IgD-negative memory B cell (primary cell): Measurements from ENCODE around the gene ANGPT4. TPM values are rescaled to one million over a fixed set of nuclear protein-coding genes. Genes with fewer than 3 reads are reported as not detected.

ENCODE experiments used
- H3K27ac Mint-ChIP-seq, 3 donors: one replicate each; pipeline ENCODE4 v1.8.0; 2020 to 2022; ENCODE audit warnings: mild to moderate bottlenecking in 3 of 3, mixed read lengths in 3 of 3, moderate library complexity in 1 of 3
- H3K27me3 Mint-ChIP-seq: one replicate; pipeline ENCODE4 v1.8.0; 2021; ENCODE audit warnings: mixed read lengths
- H3K36me3 Mint-ChIP-seq: one replicate; pipeline ENCODE4 v1.8.0; 2020; ENCODE audit warnings: mild to moderate bottlenecking, mixed read lengths
- H3K4me1 Mint-ChIP-seq, 3 donors: one replicate each; pipeline ENCODE4 v1.8.0; 2020 to 2022; ENCODE audit warnings: mixed read lengths in 3 of 3, mild to moderate bottlenecking in 1 of 3
- H3K4me3 Mint-ChIP-seq, 4 donors: one replicate each; pipeline ENCODE4 v1.8.0; 2020 to 2022; ENCODE audit warnings: mild to moderate bottlenecking in 4 of 4, mixed read lengths in 4 of 4, moderate library complexity in 3 of 4
- H3K9me3 Mint-ChIP-seq, 3 donors: one replicate each; pipeline ENCODE4 v1.8.0; 2020 to 2021; ENCODE audit warnings: mixed read lengths in 3 of 3, mild to moderate bottlenecking in 1 of 3
- polyA plus RNA-seq: library from polyadenylated mRNA; unstranded; fragments of 300-500 nt; fragmentation: Illumina TruSeq; gene quantifications from one replicate; pipeline ENCODE4 v1.2.3, GENCODE V29; 2021

The ANGPT4 gene
- polyA plus RNA-seq, 1 donor from 2014 or later = not detected

GRCh38 chr20:841568-842546 lies 74.3 kb downstream of the ANGPT4 start:
- Mint-ChIP-seq H3K27me3 (peaks cover 2% of the 10 kb centered on the region), H3K36me3 (peaks cover 1% of the 10 kb centered on the region), H3K9me3 (no peaks in the 10 kb centered on the region), H3K27ac (peak overlapping the region in 1 of 3 donors; percentile 57), H3K4me1 (peaks cover 32% of the 10 kb centered on the region in 3 donors), H3K4me3 (peak overlapping the region; percentile 33 to 83 (median 48))

- H3K9me3 Mint-ChIP-seq = peaks cover 0 to 2% (median 0%) of the 10 kb centered on the region in 3 donors
- H3K4me1 Mint-ChIP-seq = peaks cover 29 to 32% (median 31%) of the 10 kb centered on the region in 3 donors
- H3K4me3 Mint-ChIP-seq = peak overlapping the region; percentile 46 to 83 (median 70)
- peaks cover 1% of the 10 kb centered on the region for H3K36me3 Mint-ChIP-seq
- peak overlapping the region in 1 of 3 donors; percentile 87 for H3K27ac Mint-ChIP-seq
- peaks cover 2% of the 10 kb centered on the region for H3K27me3 Mint-ChIP-seq
Measured at GRCh38 chr20:840858-841567, 75.1 kb downstream of the ANGPT4 start.

GRCh38 chr20:840503-840857 lies 75.7 kb downstream of the ANGPT4 start:
- Mint-ChIP-seq H3K4me1 (peaks cover 30 to 33% (median 31%) of the 10 kb centered on the region in 3 donors), H3K4me3 (peak overlapping the region; percentile 46 to 83 (median 70)), H3K36me3 (peaks cover 1% of the 10 kb centered on the region), H3K27me3 (peaks cover 2% of the 10 kb centered on the region), H3K9me3 (peaks cover 0 to 2% (median 0%) of the 10 kb centered on the region in 3 donors), H3K27ac (peak overlapping the region in 1 of 3 donors; percentile 87)

- peaks cover 2% of the 10 kb centered on the region for H3K27me3 Mint-ChIP-seq
- peaks cover 1% of the 10 kb centered on the region for H3K36me3 Mint-ChIP-seq
- H3K9me3 Mint-ChIP-seq = peaks cover 0 to 2% (median 0%) of the 10 kb centered on the region in 3 donors
- H3K4me1 Mint-ChIP-seq = peaks cover 34 to 36% (median 35%) of the 10 kb centered on the region in 3 donors
- peak overlapping the region in 1 of 4 donors; percentile 21 for H3K4me3 Mint-ChIP-seq
- no peak overlapping the region for H3K27ac Mint-ChIP-seq
Measured at GRCh38 chr20:839626-840025, 76.5 kb downstream of the ANGPT4 start.

- peaks cover 2% of the 10 kb centered on the region for H3K27me3 Mint-ChIP-seq
- peaks cover 1% of the 10 kb centered on the region for H3K36me3 Mint-ChIP-seq
- no peak overlapping the region for H3K27ac Mint-ChIP-seq
- H3K4me3 Mint-ChIP-seq = peak overlapping the region in 1 of 4 donors; percentile 22
- peaks cover 0 to 2% (median 0%) of the 10 kb centered on the region in 3 donors for H3K9me3 Mint-ChIP-seq
- peaks cover 32 to 36% (median 35%) of the 10 kb centered on the region in 3 donors for H3K4me1 Mint-ChIP-seq
Measured at GRCh38 chr20:839015-839414, 77.1 kb downstream of the ANGPT4 start.

- Mint-ChIP-seq H3K27ac (peak overlapping the region; percentile 51 to 73 (median 56)), H3K27me3 (no peaks in the 10 kb centered on the region), H3K9me3 (peaks cover 0 to 2% (median 0%) of the 10 kb centered on the region in 3 donors), H3K36me3 (peaks cover 1% of the 10 kb centered on the region), H3K4me3 (peak overlapping the region in 3 of 4 donors; percentile 23 to 90 (median 26)), H3K4me1 (peaks cover 34 to 37% (median 37%) of the 10 kb centered on the region in 3 donors)
Measured at GRCh38 chr20:836190-836589, 79.9 kb downstream of the ANGPT4 start.

- Mint-ChIP-seq H3K36me3 (peaks cover 1% of the 10 kb centered on the region), H3K27ac (peak overlapping the region in 1 of 3 donors; percentile 86), H3K4me1 (peaks cover 34 to 36% (median 35%) of the 10 kb centered on the region in 3 donors), H3K4me3 (peak overlapping the region in 3 of 4 donors; percentile 41 to 90 (median 79)), H3K9me3 (peaks cover 0 to 2% (median 0%) of the 10 kb centered on the region in 3 donors), H3K27me3 (no peaks in the 10 kb centered on the region)
Measured at GRCh38 chr20:835608-836045, 80.5 kb downstream of the ANGPT4 start.

GRCh38 chr20:834151-834746 lies 81.9 kb downstream of the ANGPT4 start:
- Mint-ChIP-seq H3K4me3 (peak overlapping the region; percentile 89 to 97 (median 92)), H3K27me3 (no peaks in the 10 kb centered on the region), H3K9me3 (peaks cover 0 to 2% (median 0%) of the 10 kb centered on the region in 3 donors), H3K36me3 (peaks cover 1% of the 10 kb centered on the region), H3K4me1 (peaks cover 33 to 34% (median 34%) of the 10 kb centered on the region in 3 donors), H3K27ac (peak overlapping the region; percentile 86 to 92 (median 91))

- peaks cover 33 to 34% (median 34%) of the 10 kb centered on the region in 3 donors for H3K4me1 Mint-ChIP-seq
- H3K36me3 Mint-ChIP-seq = peaks cover 1% of the 10 kb centered on the region
- peaks cover 0 to 2% (median 0%) of the 10 kb centered on the region in 3 donors for H3K9me3 Mint-ChIP-seq
- peak within 1 kb of the TSS; percentile 89 to 97 (median 92) for H3K4me3 Mint-ChIP-seq
- H3K27me3 Mint-ChIP-seq = no peaks in the 10 kb centered on the region
- H3K27ac Mint-ChIP-seq = peak within 1 kb of the TSS; percentile 86 to 92 (median 91)
Measured at GRCh38 chr20:833450-834150, 82.5 kb downstream of the ANGPT4 start, which contains the start of gene FAM110A. TSS of gene FAM110A (plus strand) at chr20:833715. CDS start at chr20:844805, 11,090 bp downstream.

- Mint-ChIP-seq H3K4me3 (peak overlapping the region; percentile 89 to 97 (median 92)), H3K9me3 (peaks cover 0 to 2% (median 0%) of the 10 kb centered on the region in 3 donors), H3K4me1 (peaks cover 28 to 34% (median 29%) of the 10 kb centered on the region in 3 donors), H3K36me3 (no peaks in the 10 kb centered on the region), H3K27me3 (no peaks in the 10 kb centered on the region), H3K27ac (peak overlapping the region; percentile 82 to 92 (median 86))
Measured at GRCh38 chr20:833121-833449, 83.0 kb downstream of the ANGPT4 start.

- H3K27ac Mint-ChIP-seq = peak overlapping the region in 1 of 3 donors; percentile 37
- no peaks in the 10 kb centered on the region for H3K36me3 Mint-ChIP-seq
- peak overlapping the region in 2 of 4 donors; percentile 23 to 27 for H3K4me3 Mint-ChIP-seq
- H3K9me3 Mint-ChIP-seq = peaks cover 0 to 2% (median 0%) of the 10 kb centered on the region in 3 donors
- H3K27me3 Mint-ChIP-seq = no peaks in the 10 kb centered on the region
- peaks cover 25 to 28% (median 28%) of the 10 kb centered on the region in 3 donors for H3K4me1 Mint-ChIP-seq
Measured at GRCh38 chr20:831956-832355, 84.2 kb downstream of the ANGPT4 start.

- H3K4me3 Mint-ChIP-seq = peak overlapping the region in 2 of 4 donors; percentile 15 to 27
- peaks cover 20 to 23% (median 22%) of the 10 kb centered on the region in 3 donors for H3K4me1 Mint-ChIP-seq
- H3K9me3 Mint-ChIP-seq = no peaks in the 10 kb centered on the region
- no peaks in the 10 kb centered on the region for H3K27me3 Mint-ChIP-seq
- no peaks in the 10 kb centered on the region for H3K36me3 Mint-ChIP-seq
- H3K27ac Mint-ChIP-seq = peak overlapping the region in 1 of 3 donors; percentile 37
Measured at GRCh38 chr20:831251-831650, 84.9 kb downstream of the ANGPT4 start.

GRCh38 chr20:830011-830521 lies 86.1 kb downstream of the ANGPT4 start:
- H3K4me3 Mint-ChIP-seq = no peak overlapping the region
- H3K27ac Mint-ChIP-seq = no peak overlapping the region
- H3K9me3 Mint-ChIP-seq = no peaks in the 10 kb centered on the region
- H3K36me3 Mint-ChIP-seq = no peaks in the 10 kb centered on the region
- H3K27me3 Mint-ChIP-seq = no peaks in the 10 kb centered on the region
- peaks cover 11 to 14% (median 11%) of the 10 kb centered on the region in 3 donors for H3K4me1 Mint-ChIP-seq
